GM18508 (cell line): Measurements from ENCODE around the gene OPN1MW3.
"Not testable (repeated sequence)": the region's sequence is repeated elsewhere in the genome, so short reads cannot be mapped to it uniquely, and the experiment has no call there.

Source experiments
- ATAC-seq: cut with Tn5 transposase; IDR thresholded peaks from one replicate; pipeline ENCODE4 v1.9.1; 2021; ENCODE audit warnings: moderate number of reproducible peaks; ENCODE audit not compliant: insufficient read depth, unreplicated experiment

The OPN1MW3 gene

GRCh38 chrX:154295664-154296310 is 38.4 kb downstream of the OPN1MW3 start, which contains the start of gene TKTL1:
Gene TKTL1 (plus strand): TSS chrX:154295795. CDS start chrX:154295860, 65 bp downstream.
- ATAC-seq: no peak

- ATAC-seq: no peak
Measured at GRCh38 chrX:154296731-154297130, 39.3 kb downstream of the OPN1MW3 start.

- ATAC-seq: no peak
Measured at GRCh38 chrX:154298312-154298711, 40.9 kb downstream of the OPN1MW3 start.

GRCh38 chrX:154300816-154301215 is 43.4 kb downstream of the OPN1MW3 start:
- ATAC-seq: no peak

GRCh38 chrX:154302998-154303397 is 45.6 kb downstream of the OPN1MW3 start:
- not testable (repeated sequence) for ATAC-seq

- no peak for ATAC-seq
Measured at GRCh38 chrX:154303476-154303875, 46.1 kb downstream of the OPN1MW3 start.

- no peak for ATAC-seq
Measured at GRCh38 chrX:154304846-154305245, 47.5 kb downstream of the OPN1MW3 start.

- no peak for ATAC-seq
Measured at GRCh38 chrX:154305541-154306205, 48.3 kb downstream of the OPN1MW3 start.

- ATAC-seq: no peak
Measured at GRCh38 chrX:154307202-154307601, 49.8 kb downstream of the OPN1MW3 start.

- no peak for ATAC-seq
Measured at GRCh38 chrX:154308108-154308946, 50.9 kb downstream of the OPN1MW3 start.

GRCh38 chrX:154309041-154309775 is 51.8 kb downstream of the OPN1MW3 start:
- ATAC-seq: no peak

- ATAC-seq: no peak
Measured at GRCh38 chrX:154310616-154311536, 53.5 kb downstream of the OPN1MW3 start.

GRCh38 chrX:154312116-154312515 is 54.7 kb downstream of the OPN1MW3 start:
- no peak for ATAC-seq

GRCh38 chrX:154313147-154313546 is 55.8 kb downstream of the OPN1MW3 start:
- ATAC-seq: no peak

GRCh38 chrX:154315416-154315815 is 58.0 kb downstream of the OPN1MW3 start:
- no peak for ATAC-seq

- no peak for ATAC-seq
Measured at GRCh38 chrX:154317391-154317995, 60.1 kb downstream of the OPN1MW3 start.

- ATAC-seq: no peak
Measured at GRCh38 chrX:154320406-154320805, 63.0 kb downstream of the OPN1MW3 start.
